NOMO-1 (cell line): ENCODE results near the gene NTSR2.

ENCODE experiments used
- DNase-seq, 2 experiments: peaks; one replicate each; lab custom pipeline; 2025; ENCODE audit not compliant: unreplicated experiment in 2 of 2; lab: John Stamatoyannopoulos, UW

NTSR2 gene

GRCh38 chr2:11658208-11659114 is 11.5 kb downstream of the NTSR2 start:
- DNase-seq = no peak

DNA sequence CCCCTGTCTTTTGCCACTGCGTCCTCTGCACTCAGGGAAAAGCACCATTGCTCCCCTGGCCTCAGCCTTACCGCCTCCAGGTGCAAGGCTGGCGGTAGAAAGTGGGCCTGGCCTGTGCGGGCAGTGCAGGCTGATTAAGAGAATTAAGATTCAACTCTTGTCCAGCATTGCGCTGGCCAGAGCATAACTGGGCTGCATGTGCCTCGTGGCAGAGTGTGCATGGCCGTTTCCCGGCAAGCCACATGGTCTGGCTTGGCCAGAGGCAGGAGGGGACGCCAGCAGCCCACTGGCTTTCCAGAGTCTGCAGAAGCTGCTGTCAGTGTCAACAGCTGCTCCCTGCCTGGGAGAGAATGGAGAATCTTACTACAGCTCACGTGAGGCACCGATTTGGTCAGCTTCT is 12.3 kb downstream of the NTSR2 start:
- DNase-seq = no peak

DNA sequence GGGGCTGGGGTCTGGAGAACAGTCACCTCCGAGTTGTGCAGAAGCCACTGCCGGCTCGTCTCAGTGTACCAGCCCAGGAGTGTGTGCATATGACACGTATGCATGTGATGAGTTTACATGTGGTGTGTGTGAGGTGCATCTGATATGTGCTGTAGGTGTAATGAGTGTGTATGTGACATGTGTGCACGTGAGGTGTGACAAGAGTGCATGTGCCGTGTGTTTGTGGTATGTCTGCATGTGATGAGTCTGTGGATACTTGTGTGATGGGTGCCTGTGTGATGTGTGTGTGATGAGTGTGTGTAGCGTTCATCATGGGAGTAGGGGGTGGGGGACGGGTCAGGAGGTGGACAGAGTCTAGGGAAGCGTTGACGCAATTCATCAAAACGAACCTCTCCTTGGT is 12.8 kb downstream of the NTSR2 start:
- no peak for DNase-seq

DNA sequence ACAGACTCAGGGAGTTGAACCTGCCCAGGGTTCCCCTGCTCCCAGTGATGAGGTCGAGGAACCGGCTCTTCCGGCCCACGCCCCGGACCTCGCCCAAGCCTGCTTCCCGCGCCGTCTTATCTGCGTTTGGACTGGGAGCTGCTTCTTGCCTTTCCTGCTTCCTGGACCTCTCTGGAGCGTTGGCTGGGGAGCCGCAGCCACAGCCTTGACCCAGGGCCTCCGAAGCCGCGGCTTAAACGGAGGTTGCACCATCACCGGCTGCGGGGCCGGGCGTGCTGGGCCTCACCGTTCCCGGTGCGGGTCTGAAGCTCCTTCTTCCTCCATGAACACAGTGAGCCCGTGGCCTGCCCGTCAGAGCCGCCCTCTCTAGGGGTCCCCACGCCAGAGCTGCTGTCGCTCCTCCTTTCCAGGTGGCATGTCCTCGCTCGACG is 13.3 kb downstream of the NTSR2 start:
- DNase-seq = no peak

DNA sequence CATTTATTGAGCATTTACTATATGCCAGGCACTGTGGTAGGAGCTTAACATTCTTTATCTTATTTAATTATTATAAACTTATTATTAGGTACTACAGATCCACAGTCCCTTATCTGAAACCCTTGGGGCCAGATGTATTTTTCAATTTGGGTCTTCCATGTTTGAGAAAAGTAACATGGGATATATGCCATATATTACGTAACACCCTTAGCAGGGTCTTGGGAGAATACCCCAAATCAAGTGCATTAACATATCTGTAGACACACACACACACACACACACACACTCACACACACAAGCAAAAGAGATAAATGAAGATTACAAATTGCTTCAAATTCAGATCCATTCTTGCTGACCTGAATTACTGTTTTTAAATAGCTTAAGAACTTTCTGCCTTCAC is 13.7 kb downstream of the NTSR2 start:
- no peak for DNase-seq

DNA sequence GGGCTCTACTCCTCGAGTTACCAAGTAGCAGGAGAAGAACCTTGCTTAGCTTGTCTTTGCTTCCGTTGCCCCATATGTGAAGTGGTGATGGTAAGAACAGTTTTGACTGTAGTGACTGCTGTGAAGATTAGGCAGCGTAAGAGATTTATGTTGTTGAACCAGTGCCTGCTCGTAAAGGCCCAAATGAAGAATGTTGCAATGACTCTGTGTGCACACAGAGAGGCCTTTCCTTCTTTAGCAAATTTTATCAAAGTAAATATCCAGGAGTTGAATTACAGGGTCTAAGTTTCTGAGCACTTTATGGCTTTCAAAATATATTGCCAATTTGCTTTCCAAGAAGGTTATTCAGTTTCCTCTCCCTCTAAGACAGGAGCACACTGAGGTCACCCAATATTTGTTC is 14.5 kb downstream of the NTSR2 start:
- no peak for DNase-seq

GRCh38 chr2:11652553-11652952 is 17.4 kb downstream of the NTSR2 start:
- DNase-seq = no peak

- DNase-seq = no peak
Measured at GRCh38 chr2:11651856-11652548, 18.0 kb downstream of the NTSR2 start.

- DNase-seq = no peak
Measured at GRCh38 chr2:11649093-11649492, 20.9 kb downstream of the NTSR2 start.

GRCh38 chr2:11647834-11648600 is 22.0 kb downstream of the NTSR2 start:
- DNase-seq = no peak

DNA sequence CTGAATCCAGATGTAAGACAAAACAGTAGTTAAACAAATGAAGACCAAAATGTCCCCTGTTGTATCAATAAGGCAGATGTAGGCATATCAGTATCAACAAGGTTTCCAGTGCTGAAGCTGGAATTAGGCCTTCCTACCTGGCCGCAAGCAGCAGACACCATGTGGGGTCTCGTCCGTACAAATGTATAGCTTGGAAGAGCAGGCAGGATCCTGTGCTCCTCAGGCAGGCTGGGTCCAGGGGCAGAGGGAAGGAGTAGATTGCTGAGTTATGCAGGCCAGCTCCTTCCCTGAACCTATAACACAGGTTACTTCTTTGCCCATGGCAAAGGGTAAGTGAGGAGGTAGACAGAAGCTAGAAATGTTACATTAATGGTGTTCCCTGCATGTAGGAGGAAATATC is 23.5 kb downstream of the NTSR2 start:
- DNase-seq = no peak

- DNase-seq = no peak
Measured at GRCh38 chr2:11644293-11644692, 25.7 kb downstream of the NTSR2 start.

DNA sequence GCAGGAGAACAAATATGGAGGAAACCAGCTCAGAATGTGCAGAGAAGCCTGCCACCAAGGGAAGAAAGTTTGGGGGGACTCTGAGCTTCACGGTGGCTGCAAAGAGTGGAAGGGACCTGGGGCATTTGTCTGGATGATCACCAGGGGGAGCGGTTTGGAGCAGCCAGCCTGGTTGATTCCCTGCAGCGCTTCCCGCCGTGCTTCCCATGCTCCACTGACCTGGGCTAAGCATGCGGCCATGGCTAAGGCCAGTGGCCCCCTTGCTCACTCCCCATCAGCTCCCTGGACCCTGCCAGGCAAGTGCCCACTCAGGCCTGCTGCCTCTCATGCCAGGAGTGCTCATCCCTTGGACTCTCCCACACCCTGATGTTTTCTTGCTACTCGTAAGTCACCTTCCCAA is 27.0 kb downstream of the NTSR2 start:
- DNase-seq = no peak

GRCh38 chr2:11640132-11640531 is 29.9 kb downstream of the NTSR2 start:
- DNase-seq = no peak

GRCh38 chr2:11639503-11639902 is 30.5 kb downstream of the NTSR2 start:
- DNase-seq = no peak

DNA sequence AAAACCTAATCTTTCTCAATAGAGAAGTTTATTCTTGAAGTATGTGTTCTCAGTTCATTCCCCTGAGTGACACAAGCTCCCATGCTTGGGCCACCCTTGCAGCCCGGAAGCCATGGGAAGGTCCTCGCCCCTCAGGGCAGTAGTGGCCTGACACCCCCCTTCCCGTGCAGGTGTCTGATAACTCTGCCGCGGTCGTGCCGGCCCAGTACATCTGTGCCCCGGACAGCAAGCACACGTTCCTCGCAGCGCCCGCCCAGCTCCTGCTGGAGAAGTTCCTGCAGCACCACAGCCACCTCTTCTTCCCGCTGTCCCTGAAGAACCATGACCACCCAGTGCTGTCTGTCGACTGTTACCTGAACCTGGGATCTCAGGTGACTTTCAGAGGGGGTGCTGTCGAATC is 32.4 kb downstream of the NTSR2 start:
- DNase-seq = no peak

- DNase-seq = no peak
Measured at GRCh38 chr2:11636593-11637295, 33.3 kb downstream of the NTSR2 start.

DNA sequence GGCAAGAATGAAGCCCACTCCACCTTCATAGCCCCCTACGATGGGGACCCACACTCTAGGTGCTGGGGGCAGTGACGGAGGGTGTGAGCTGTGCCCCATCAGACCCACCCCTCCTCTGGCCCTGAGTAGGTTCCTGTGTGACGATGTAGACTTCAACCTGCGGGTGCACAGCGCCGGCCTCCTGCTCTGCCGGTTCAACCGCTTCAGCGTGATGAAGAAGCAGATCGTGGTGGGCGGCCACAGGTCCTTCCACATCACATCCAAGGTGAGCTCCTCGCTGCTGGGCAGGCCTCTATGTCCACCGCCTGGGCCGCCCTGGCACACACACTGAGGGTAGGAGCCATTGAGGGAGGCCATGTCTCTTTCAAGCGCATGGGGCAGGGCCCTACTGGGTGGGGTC is 34.9 kb downstream of the NTSR2 start:
- no peak for DNase-seq

DNA sequence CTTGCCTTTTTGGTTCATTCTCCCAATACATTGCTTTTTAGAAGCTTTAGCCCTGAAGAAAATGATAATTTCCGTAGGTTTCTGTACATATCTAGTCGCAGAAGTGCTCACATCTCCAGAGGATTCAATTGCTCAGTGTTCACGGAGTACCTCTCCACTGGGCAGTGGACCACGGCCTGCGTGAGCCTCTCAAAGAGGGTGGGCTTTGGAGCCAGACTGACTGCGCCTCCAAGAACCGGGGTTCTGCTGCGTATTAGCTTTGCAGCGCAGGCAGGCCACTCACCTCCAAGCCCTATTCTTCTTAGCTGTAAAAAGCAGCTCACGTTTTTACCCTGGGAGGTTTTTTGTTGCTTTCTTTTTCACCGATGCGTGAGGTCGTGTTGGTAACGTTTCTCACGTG is 35.4 kb downstream of the NTSR2 start:
- no peak for DNase-seq

- no peak for DNase-seq
Measured at GRCh38 chr2:11633923-11634478, 36.0 kb downstream of the NTSR2 start.
